Stomach (tissue), 4 donors: ENCODE data around the gene GRIP1.

Source experiments
- EP300 ChIP-seq: sonication (generic); formaldehyde crosslinking; IDR thresholded peaks from one replicate; pipeline ENCODE4 v1.6.1; 2017; ENCODE audit warnings: antibody characterized with exemption
- POLR2A ChIP-seq, 4 donors: fragments of 450-650 bp; IDR thresholded peaks; one replicate each; pipeline ENCODE4 v1.6.1; 2016; ENCODE audit warnings: antibody characterized with exemption in 4 of 4, control low read depth in 2 of 4, mild to moderate bottlenecking in 1 of 4, moderate library complexity in 1 of 4
- POLR2AphosphoS5 ChIP-seq, 3 donors: sonication (generic); formaldehyde crosslinking; IDR thresholded peaks; one replicate each; pipeline ENCODE4 v1.6.1; 2016; ENCODE audit warnings: antibody characterized with exemption in 3 of 3
- TF ChIP-seq, protein P1 (sequence below), 7 experiments: fragments of 450-650 bp in 4 of 7; fragments of 200-600 bp in 3 of 7; sonication (generic) in 3 of 7; IDR thresholded peaks; one replicate each; pipeline ENCODE4 v1.5.1; 2016 to 2019; ENCODE audit warnings: antibody characterized with exemption in 7 of 7, control low read depth in 2 of 7, mild to moderate bottlenecking in 1 of 7

DNA sequence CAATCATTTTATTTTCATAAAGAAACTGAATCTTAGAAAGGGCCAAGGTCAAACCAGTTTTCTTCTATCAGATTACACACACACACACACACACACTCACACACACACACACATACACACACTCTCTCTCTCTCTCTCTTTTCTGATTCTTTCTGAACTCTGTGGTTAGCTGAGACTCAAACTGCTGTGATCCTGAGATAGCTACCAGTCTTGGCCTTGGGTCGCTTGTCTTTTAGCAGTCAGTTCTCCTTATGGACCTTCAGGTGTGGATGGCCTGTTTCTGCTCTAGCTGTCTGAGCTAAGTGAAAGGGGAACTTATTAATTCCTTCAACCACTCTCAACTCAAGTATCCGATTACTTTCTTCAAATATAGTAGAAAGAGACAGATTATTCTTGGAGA lies 145.1 kb downstream of the GRIP1 start:
- TF ChIP-seq, protein P1, sequence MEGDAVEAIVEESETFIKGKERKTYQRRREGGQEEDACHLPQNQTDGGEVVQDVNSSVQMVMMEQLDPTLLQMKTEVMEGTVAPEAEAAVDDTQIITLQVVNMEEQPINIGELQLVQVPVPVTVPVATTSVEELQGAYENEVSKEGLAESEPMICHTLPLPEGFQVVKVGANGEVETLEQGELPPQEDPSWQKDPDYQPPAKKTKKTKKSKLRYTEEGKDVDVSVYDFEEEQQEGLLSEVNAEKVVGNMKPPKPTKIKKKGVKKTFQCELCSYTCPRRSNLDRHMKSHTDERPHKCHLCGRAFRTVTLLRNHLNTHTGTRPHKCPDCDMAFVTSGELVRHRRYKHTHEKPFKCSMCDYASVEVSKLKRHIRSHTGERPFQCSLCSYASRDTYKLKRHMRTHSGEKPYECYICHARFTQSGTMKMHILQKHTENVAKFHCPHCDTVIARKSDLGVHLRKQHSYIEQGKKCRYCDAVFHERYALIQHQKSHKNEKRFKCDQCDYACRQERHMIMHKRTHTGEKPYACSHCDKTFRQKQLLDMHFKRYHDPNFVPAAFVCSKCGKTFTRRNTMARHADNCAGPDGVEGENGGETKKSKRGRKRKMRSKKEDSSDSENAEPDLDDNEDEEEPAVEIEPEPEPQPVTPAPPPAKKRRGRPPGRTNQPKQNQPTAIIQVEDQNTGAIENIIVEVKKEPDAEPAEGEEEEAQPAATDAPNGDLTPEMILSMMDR (IDR thresholded peaks at IDR 0.05) = no peak
- TF ChIP-seq POLR2AphosphoS5 (IDR thresholded peaks at IDR 0.05) (no peak), POLR2A (IDR thresholded peaks at IDR 0.05) (no peak), EP300 (no peak)
